B cell (primary cell): Measurements from ENCODE around the gene RAB12.

Source experiments
- CTCF ChIP-seq: fragments of 200-600 bp; IDR thresholded peaks from one replicate; pipeline ENCODE4 v1.8.0; 2022; ENCODE audit warnings: antibody characterized with exemption, mild to moderate bottlenecking
- EZH2 ChIP-seq: IDR thresholded peaks from 2 replicates; pipeline ENCODE4 v1.6.1; 2012; ENCODE audit warnings: borderline replicate concordance, low read depth, mild to moderate bottlenecking, moderate library complexity, low read length; ENCODE audit not compliant: insufficient read depth, poor library complexity, severe bottlenecking

- TF ChIP-seq CTCF: no peak
- TF ChIP-seq EZH2: no peak
Observed at GRCh38 chr18:8607776-8608742, 1.2 kb upstream of the RAB12 start.
